GM12872 (cell line): ENCODE measurements around the gene KRT10.

ENCODE experiments used
- CTCF ChIP-seq: IDR thresholded peaks from 3 replicates; pipeline ENCODE4 v1.5.1; 2011; ENCODE audit warnings: low read depth, mild to moderate bottlenecking, low read length, moderate library complexity; ENCODE audit not compliant: insufficient read depth

The KRT10 gene

GRCh38 chr17:40857535-40857934, 35.1 kb upstream of the KRT10 start:
- no peak for TF ChIP-seq CTCF

- TF ChIP-seq CTCF, result no peak
Observed at GRCh38 chr17:40854175-40854814, 31.9 kb upstream of the KRT10 start.

- TF ChIP-seq CTCF, result no peak
Observed at GRCh38 chr17:40852364-40852763, 29.9 kb upstream of the KRT10 start.

GRCh38 chr17:40850293-40850972, 28.0 kb upstream of the KRT10 start:
- no peak for TF ChIP-seq CTCF

GRCh38 chr17:40849723-40850122, 27.3 kb upstream of the KRT10 start:
- TF ChIP-seq CTCF, result no peak

- no peak for TF ChIP-seq CTCF
Observed at GRCh38 chr17:40848583-40849235, 26.3 kb upstream of the KRT10 start.

- TF ChIP-seq CTCF, result no peak
Observed at GRCh38 chr17:40846515-40847144, 24.2 kb upstream of the KRT10 start.
